AG04450 (cell line): ENCODE data around the gene OXNAD1. TPM values are rescaled to one million over a fixed set of nuclear protein-coding genes. Genes with fewer than 3 reads are reported as not detected.

Experiments
- CTCF ChIA-PET: fragments of 300-600, 350-600 bp; formaldehyde crosslinking; extraction: SDS; loops from one replicate; lab custom pipeline; 2022; ENCODE audit warnings: antibody characterized with exemption, inconsistent platforms; lab: Charles Lee
- POLR2A ChIA-PET: fragments of 350-600 bp; formaldehyde crosslinking; extraction: SDS; loops from one replicate; lab custom pipeline; 2021; ENCODE audit warnings: antibody characterized with exemption, inconsistent platforms; lab: Yijun Ruan, JAX
- DNase-seq: peaks from one replicate; pipeline ENCODE4 v3.0.0-alpha.2; 2011; ENCODE audit warnings: low read depth, low spot score
- H3K27ac ChIP-seq: one replicate; pipeline ENCODE4 v1.5.1; 2012; ENCODE audit warnings: low read depth, low read length, control low read depth
- H3K27me3 ChIP-seq: one replicate; pipeline ENCODE4 v1.6.0; 2012; ENCODE audit warnings: low read length; ENCODE audit not compliant: control insufficient read depth, insufficient read depth
- H3K4me3 ChIP-seq: 2 replicates; pipeline ENCODE4 v1.5.1; 2011; ENCODE audit warnings: mild to moderate bottlenecking, low read depth, low read length, control low read depth
- H3K9me3 ChIP-seq: 2 replicates; pipeline ENCODE4 v1.5.1; 2012; ENCODE audit warnings: low read length; ENCODE audit not compliant: control insufficient read depth, insufficient read depth
- polyA plus RNA-seq: library from polyadenylated mRNA; depleted of rRNA; stranded (reverse); fragments of >200 nt; gene quantifications from 2 replicates; pipeline ENCODE4 v1.2.3, GENCODE V29; 2011
- TF ChIP-seq, protein P1 (sequence below): IDR thresholded peaks from 2 replicates; pipeline ENCODE4 v1.5.1; 2011; ENCODE audit warnings: low read depth, low read length, control low read depth, inconsistent platforms

The OXNAD1 gene
- polyA plus RNA-seq, 1 experiment: 9.0 TPM

DNA sequence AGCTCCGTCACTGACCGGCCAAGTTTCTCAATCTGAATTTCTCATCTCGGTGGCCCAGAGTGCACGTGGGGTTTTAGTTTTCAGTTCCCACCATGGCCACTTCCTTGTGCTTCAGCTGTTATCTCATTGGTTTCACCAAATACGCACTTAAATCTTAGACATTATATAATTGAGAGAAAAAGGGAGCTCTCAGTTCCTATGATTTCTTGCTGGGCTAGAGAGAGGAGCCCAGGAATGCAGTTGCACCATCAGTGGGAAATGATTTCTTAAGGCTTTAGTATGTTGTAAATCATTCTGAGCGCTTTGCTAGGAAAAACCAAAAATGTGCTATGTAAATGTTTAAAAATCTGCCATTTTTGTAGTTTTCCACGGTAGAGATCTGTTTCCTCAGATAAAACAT is 53.2 kb downstream of the OXNAD1 start:
- ChIA-PET POLR2A (interaction anchor here (0.8 to 1.0 kb wide), 3 partner anchors 123 to 193 kb away, joined by 3 to 6 read pairs (median 4); no protein-coding TSS in a partner anchor), CTCF (interaction anchor here (0.7 kb wide), 1 partner anchor 211 kb away, joined by 3 read pairs; no protein-coding TSS in a partner anchor)
- TF ChIP-seq, protein P1, sequence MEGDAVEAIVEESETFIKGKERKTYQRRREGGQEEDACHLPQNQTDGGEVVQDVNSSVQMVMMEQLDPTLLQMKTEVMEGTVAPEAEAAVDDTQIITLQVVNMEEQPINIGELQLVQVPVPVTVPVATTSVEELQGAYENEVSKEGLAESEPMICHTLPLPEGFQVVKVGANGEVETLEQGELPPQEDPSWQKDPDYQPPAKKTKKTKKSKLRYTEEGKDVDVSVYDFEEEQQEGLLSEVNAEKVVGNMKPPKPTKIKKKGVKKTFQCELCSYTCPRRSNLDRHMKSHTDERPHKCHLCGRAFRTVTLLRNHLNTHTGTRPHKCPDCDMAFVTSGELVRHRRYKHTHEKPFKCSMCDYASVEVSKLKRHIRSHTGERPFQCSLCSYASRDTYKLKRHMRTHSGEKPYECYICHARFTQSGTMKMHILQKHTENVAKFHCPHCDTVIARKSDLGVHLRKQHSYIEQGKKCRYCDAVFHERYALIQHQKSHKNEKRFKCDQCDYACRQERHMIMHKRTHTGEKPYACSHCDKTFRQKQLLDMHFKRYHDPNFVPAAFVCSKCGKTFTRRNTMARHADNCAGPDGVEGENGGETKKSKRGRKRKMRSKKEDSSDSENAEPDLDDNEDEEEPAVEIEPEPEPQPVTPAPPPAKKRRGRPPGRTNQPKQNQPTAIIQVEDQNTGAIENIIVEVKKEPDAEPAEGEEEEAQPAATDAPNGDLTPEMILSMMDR: no peak

DNA sequence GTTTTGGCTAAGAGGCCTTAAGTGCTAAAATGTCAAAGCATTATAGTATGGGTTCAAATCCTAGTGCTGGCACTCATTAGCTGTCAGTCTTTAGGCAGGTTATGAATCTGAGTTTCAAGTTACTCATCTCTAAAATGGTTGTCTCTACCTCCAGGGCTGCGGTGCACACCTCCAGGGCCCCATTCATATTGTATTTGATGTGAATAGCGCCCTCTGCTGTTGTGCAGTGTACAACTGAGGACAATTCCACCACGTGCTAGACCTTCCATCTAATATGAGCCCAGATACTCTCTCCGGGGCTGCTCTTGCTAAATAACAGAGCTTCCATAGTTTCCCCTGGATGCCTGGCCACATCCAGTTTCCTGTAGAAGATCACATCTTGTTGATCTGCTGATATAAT is 54.3 kb downstream of the OXNAD1 start:
- DNase-seq: no peak
- CTCF ChIA-PET: interaction anchor here (0.7 to 1.0 kb wide), 2 partner anchors 13 to 27 kb away, joined by 3 to 5 read pairs; no protein-coding TSS in a partner anchor
- Histone ChIP-seq H3K4me3 (no peak overlapping the region), H3K27ac (no peak overlapping the region), H3K9me3 (no peaks in the 10 kb centered on the region), H3K27me3 (no peaks in the 10 kb centered on the region)
- POLR2A ChIA-PET: no interaction called here
- TF ChIP-seq, protein P1: peak; percentile 31; the same call in 1 of the 2 replicates

More for the DNA sequence above, 53.2 kb downstream of the OXNAD1 start:
- DNase-seq: peak; percentile 57
- Histone ChIP-seq H3K9me3 (no peaks in the 10 kb centered on the region), H3K27me3 (no peaks in the 10 kb centered on the region), H3K27ac (peak overlapping the region; percentile 71), H3K4me3 (no peak overlapping the region)

DNA sequence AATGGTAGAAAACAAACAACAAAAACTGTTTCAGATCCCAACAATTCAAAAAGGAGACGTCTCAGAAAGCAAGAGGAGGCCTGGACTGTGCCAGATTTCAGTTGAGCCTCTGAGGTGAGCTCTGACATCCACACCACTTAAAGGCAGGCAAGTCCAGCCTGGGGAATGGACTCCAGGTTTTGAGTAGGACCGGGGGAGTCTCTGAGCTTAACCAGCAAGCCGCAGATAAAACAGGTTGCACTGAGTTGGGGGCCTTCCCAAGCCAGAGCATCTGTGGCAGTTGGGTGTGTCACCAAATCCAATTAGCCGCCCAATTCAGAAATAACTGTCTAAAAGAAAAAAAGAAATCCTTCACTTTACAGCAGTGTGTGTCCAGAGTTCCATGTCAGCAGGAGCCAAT is 54.7 kb downstream of the OXNAD1 start:
- Histone ChIP-seq H3K9me3 (no peaks in the 10 kb centered on the region), H3K27ac (no peak overlapping the region), H3K27me3 (no peaks in the 10 kb centered on the region), H3K4me3 (no peak overlapping the region)
- POLR2A ChIA-PET: no interaction called here
- CTCF ChIA-PET: interaction anchor here (0.6 to 1.4 kb wide), 4 partner anchors 13 to 1317 kb away, joined by 3 to 5 read pairs (median 4); no protein-coding TSS in a partner anchor
- DNase-seq: no peak
- TF ChIP-seq, protein P1: no peak

DNA sequence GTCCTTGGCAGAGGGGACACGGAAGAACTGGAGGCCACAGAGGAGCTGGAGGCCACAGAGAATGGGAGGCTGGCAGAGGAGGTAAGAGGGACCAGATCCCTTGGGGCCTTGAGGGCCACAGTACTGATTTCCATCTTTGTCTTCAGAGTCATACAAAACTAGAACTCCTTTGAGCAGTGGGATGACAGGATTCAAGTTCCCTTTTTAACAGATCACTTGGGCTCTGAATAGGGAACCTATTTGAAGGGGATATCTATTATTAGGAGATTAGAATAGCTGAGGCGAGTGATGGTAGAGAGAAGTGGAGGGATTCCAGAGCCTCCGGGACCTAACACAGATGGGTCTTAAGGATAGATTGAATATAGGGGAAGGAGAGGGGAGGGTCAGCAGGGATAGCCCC is 55.7 kb downstream of the OXNAD1 start:
- Histone ChIP-seq H3K27ac (no peak overlapping the region), H3K4me3 (no peak overlapping the region), H3K9me3 (no peaks in the 10 kb centered on the region), H3K27me3 (no peaks in the 10 kb centered on the region)
- TF ChIP-seq, protein P1: no peak
- no peak for DNase-seq
- ChIA-PET POLR2A (no interaction called here), CTCF (interaction anchor here (0.6 to 1.4 kb wide), 2 partner anchors 30 to 196 kb away, joined by 4 to 5 read pairs; no protein-coding TSS in a partner anchor)

DNA sequence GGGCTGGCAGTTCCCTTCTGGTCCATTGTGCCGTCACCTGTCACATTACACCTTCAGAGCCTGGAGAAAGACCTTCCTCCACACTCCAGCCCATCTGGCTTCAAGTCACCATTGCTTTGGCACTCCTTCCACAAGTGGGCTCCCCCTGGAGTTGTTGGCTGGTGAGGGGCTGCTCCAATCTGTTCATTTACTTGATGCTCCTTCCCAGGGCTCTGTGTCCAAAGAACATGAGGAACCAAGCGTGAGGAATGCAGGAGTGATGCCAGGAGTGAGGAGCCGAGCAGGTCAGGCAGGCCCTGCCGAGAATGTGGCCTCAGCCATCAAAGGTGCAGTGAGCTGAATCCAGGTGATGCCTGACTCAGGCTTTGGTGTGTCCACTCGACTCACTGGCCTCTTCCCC is 57.2 kb downstream of the OXNAD1 start:
- Histone ChIP-seq H3K27me3 (no peaks in the 10 kb centered on the region), H3K4me3 (no peak overlapping the region), H3K27ac (no peak overlapping the region), H3K9me3 (no peaks in the 10 kb centered on the region)
- CTCF ChIA-PET: no interaction called here
- POLR2A ChIA-PET: no interaction called here
- no peak for DNase-seq
- TF ChIP-seq, protein P1: no peak
